NCI-H146 treated with DMSO at 0.1 percent for 48 hours (cell line): ENCODE results near the gene PNPLA7.

Experiments used
- DNase-seq: peaks from one replicate; lab custom pipeline; 2025; ENCODE audit not compliant: unreplicated experiment; lab: John Stamatoyannopoulos, UW

PNPLA7 gene

GRCh38 chr9:137437691-137438590 lies 112.3 kb downstream of the PNPLA7 start:
- DNase-seq, result no peak

GRCh38 chr9:137436761-137437600 lies 113.2 kb downstream of the PNPLA7 start:
- no peak for DNase-seq

- no peak for DNase-seq
Measured at GRCh38 chr9:137435980-137436760, 114.0 kb downstream of the PNPLA7 start.

- no peak for DNase-seq
Measured at GRCh38 chr9:137435381-137435891, 114.8 kb downstream of the PNPLA7 start.

- DNase-seq, result no peak
Measured at GRCh38 chr9:137434498-137435380, 115.5 kb downstream of the PNPLA7 start.

- no peak for DNase-seq
Measured at GRCh38 chr9:137433916-137434431, 116.2 kb downstream of the PNPLA7 start.

- no peak for DNase-seq
Measured at GRCh38 chr9:137433349-137433915, 116.8 kb downstream of the PNPLA7 start.

GRCh38 chr9:137432687-137433348 lies 117.4 kb downstream of the PNPLA7 start:
- no peak for DNase-seq

- no peak for DNase-seq
Measured at GRCh38 chr9:137431416-137431931, 118.7 kb downstream of the PNPLA7 start.

- no peak for DNase-seq
Measured at GRCh38 chr9:137430723-137431415, 119.3 kb downstream of the PNPLA7 start.

- DNase-seq, result peak; percentile 39
Measured at GRCh38 chr9:137429974-137430722, 120.1 kb downstream of the PNPLA7 start.

- DNase-seq, result no peak
Measured at GRCh38 chr9:137429546-137429890, 120.7 kb downstream of the PNPLA7 start.

GRCh38 chr9:137428841-137429545 lies 121.2 kb downstream of the PNPLA7 start:
- no peak for DNase-seq

- no peak for DNase-seq
Measured at GRCh38 chr9:137428311-137428630, 121.9 kb downstream of the PNPLA7 start.

- no peak for DNase-seq
Measured at GRCh38 chr9:137427454-137428310, 122.5 kb downstream of the PNPLA7 start.
